GM21526 (cell line): ENCODE measurements around the gene PURB.
A peak's percentile ranks its signal among the peaks of the same experiment; 100 is the strongest.
"Not testable (repeated sequence)": the region's sequence is repeated elsewhere in the genome, so short reads cannot be mapped to it uniquely, and the experiment has no call there.

Experiments
- ATAC-seq: cut with Tn5 transposase; IDR thresholded peaks from one replicate; pipeline ENCODE4 v1.9.1; 2021; ENCODE audit warnings: moderate library complexity; ENCODE audit not compliant: unreplicated experiment, low FRiP score

PURB gene

GRCh38 chr7:44858161-44858560, 27.2 kb downstream of the PURB start:
- no peak for ATAC-seq

DNA sequence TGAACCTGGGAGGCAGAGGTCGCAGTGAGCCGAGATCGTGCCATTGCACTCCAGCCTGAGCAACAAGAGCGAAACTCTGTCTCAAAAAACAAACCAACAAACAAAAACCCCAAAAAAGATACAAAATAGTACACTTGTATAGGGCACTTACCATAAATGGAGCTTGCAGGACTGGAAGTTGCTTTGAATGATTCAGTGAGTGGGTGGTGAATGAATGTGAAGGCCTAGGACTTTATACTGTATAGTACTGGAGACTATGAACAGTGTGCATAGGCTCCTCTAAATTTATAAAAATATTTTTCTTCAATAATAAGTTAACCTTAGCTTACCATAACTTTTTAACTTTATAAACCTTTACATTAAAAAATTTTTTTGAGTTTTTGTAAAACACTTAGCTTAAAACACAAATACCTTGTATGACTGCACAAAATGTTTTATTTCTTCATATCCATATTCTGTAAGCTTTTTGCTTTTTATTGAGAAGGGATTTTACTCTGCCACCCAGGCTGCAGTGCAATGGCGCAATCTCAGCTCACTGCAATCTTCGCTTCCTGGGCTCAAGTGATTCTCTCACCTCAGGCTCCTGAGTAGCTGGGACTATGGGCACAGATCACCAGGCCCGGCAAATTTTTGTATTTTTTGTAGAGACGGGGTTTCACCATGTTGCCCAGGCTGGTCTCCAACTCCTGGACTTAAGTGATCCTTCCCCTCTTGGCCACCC, 30.5 kb downstream of the PURB start:
- ATAC-seq: no peak

DNA sequence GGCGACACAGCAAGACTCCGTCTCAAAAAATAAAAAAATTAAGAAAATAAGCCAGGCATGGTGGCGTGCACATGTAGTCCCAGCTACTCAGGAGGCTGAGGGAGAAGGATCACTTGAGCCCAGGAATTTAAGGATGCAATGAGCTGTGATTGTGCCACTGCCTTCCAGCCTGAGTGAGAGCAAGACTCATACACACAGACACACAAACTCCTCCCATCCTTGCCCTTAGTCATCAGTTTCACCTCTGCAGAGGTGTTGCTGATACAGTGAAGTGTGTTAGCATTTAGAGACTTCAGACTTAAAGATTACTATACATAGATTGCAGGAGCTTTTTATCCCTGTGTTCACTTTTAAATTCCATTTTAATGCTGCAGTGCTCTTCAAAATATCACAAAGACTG, 31.9 kb downstream of the PURB start:
- no peak for ATAC-seq

DNA sequence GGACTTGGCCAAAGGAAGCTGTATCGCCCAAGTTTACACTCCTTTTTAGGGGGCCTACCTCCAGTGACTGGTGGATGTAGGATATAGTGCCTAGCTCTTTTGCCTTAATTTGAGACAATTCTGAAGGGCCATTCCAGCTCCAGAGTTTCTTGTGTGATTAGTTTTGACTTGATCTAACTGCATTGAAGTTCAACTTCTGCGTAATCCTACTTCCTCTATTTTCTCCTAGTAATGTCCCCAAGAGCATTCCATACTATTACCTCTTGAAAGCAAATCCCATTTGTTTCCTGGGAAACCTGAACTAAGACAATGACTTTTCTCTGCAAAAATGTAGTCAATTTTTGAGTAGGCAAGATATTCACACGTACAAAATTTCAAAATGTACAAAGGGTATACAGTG, 32.7 kb downstream of the PURB start:
- ATAC-seq: no peak

- no peak for ATAC-seq
Observed at GRCh38 chr7:44849885-44850544, 35.3 kb downstream of the PURB start.

- ATAC-seq: no peak
Observed at GRCh38 chr7:44849259-44849884, 36.0 kb downstream of the PURB start.

DNA sequence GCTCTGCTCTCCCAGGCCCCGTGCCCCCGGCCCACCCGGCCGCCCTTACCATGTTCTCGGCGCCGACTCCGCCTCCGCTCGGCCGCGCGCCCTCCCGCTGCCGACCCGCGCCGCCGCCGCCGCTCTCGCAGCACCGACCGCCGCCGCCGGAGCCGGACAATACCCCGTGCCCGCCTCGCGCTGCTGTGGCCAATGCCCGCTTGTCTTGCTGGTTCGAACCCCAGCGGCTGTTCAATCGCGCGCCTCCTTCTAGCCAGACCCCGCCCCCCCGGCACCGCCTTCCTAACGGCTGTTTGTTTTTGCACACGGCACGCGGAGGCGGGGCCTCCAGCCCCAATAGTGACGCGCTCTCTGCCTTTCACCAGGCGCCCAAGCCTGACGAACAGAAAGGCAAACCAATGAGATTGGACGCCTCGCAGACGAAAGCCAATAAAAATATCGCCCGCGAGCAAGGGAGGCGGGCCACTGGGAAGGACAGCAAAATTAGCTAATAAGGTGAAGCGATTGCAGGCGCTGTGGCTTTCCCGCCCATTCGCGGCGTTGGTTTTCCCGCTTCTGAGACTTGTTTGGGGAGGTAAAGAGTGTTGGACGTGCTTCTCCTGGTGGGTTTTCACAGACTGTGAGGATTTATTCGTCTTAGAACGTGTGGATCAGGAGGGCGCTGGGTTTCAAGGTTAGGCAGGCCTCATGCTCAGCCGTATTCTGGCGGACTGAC, 37.3 kb downstream of the PURB start, which contains the start of gene H2AZ2:
Gene H2AZ2, minus strand, starts transcription at position 168 of the 715 bp plus-strand sequence. Its CDS starts 116 bp downstream, at position 52.
- peak; percentile 76 for ATAC-seq

GRCh38 chr7:44847509-44847919, 37.8 kb downstream of the PURB start:
- peak; percentile 51 for ATAC-seq

DNA sequence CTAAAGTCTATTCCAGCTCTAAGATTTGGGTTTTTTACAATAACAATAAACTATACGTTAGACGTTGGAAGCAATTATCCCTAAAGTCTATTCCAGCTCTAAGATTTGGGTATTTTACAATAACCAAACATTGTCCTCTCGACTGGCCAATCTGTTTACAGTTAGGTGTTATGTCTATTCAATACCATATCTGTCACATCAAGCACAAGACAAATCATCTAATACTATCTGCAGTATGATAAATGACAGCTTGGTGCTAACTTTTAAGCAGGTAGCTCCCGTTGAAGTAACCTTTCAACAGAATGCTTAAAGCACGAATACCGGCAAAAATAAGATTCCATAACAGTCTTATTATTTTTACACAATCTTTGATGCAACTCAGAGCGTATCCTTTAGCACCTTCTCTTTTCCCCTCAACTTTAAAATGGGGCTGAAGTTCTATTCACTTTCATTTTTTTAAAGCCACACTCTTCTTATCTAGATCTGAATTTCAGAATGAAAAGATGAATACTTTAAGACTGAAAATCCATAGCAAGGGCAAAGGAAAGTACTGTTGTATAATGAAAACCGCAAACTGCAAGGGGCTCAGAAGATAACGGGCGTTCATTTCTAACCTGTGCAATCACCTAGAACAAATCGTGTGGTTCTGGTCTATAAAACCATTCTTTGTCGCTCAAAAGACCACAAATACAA, 38.4 kb downstream of the PURB start:
- ATAC-seq: no peak

GRCh38 chr7:44846390-44846789, 38.9 kb downstream of the PURB start:
- not testable (repeated sequence) for ATAC-seq

DNA sequence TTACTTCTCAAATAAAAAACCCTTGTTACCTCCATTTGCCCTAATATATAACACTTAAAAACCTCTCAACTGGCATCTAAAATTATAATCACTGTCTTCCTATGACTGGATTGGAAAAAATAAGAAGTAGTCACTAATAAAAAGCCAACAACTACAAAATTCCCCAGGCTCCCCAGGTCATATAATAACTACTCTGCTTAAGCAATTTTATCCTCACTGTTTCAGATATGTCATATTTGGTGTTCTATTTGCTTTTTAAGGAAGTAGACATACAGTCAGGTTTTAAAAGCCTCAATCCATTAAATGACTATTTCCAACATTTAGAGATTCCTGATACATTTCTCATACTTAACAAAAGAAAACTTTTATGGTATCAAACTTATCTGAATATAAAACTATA, 39.9 kb downstream of the PURB start:
- ATAC-seq: no peak

DNA sequence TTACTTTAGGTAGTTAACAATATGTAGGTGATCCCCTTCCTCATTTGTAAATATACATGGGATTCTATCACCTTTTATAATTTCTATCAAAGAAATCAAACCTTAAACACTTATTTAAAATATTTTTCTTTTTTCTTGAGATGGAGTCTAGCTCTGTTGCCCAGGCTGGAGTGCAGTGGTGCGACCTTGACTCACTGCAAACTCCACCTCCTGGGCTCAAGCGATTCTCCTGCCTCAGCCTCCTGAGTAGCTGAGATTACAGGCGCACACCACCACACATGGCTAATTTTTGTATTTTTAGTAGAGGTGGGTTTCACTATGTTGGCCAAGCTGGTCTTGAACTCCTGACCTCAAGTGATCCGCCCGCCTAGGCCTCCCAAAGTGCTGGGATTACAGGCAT, 41.9 kb downstream of the PURB start:
- ATAC-seq: not testable (repeated sequence)

- ATAC-seq: not testable (repeated sequence)
Observed at GRCh38 chr7:44842675-44843074, 42.7 kb downstream of the PURB start.

DNA sequence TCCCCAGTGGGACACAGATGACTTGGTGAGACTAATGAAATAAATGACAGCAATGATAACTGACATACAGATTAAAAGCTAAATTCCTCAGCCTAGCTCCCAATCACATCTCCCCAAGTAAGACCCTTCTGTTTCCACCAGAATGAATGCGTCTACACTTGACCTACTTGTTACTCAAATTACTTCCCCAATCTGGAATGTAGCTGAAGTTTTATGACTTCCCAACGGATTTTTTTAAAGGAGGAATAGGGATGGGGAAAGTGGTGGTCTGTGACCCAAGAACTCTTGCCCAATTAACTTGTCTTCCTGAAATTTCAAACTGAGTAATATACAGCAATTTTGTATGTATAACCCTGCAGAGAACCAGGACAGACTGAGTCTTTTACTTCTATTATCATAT, 46.6 kb downstream of the PURB start:
- ATAC-seq: no peak

DNA sequence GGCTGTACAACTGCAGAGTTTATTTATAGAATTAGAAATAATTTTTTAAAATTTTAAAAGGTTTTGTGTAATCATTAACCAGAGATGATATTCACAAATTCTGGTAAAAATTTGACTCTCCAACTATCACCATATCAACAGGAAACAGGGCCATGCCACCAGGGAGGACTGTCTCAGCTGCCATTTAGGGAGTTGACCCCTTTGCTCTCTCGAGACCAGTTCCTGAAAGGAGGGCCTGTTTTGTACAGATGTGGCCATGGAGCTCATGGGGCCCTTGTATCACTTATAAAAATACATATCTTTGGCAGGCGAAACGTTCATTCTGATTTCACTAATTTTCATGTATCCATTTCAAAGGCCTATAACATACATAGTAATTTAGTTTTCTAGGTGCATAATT, 57.8 kb downstream of the PURB start:
- no peak for ATAC-seq
